Stomach (tissue), 4 donors: ENCODE results near the gene SYTL5.

ENCODE experiments used
- CTCF ChIP-seq, 7 experiments: fragments of 450-650 bp in 4 of 7; fragments of 200-600 bp in 3 of 7; sonication (generic) in 3 of 7; IDR thresholded peaks; one replicate each; pipeline ENCODE4 v1.5.1; 2016 to 2019; ENCODE audit warnings: antibody characterized with exemption in 7 of 7, control low read depth in 2 of 7, mild to moderate bottlenecking in 1 of 7
- POLR2A ChIP-seq, 4 donors: fragments of 450-650 bp; IDR thresholded peaks; one replicate each; pipeline ENCODE4 v1.6.1; 2016; ENCODE audit warnings: antibody characterized with exemption in 4 of 4, control low read depth in 2 of 4, mild to moderate bottlenecking in 1 of 4, moderate library complexity in 1 of 4

DNA sequence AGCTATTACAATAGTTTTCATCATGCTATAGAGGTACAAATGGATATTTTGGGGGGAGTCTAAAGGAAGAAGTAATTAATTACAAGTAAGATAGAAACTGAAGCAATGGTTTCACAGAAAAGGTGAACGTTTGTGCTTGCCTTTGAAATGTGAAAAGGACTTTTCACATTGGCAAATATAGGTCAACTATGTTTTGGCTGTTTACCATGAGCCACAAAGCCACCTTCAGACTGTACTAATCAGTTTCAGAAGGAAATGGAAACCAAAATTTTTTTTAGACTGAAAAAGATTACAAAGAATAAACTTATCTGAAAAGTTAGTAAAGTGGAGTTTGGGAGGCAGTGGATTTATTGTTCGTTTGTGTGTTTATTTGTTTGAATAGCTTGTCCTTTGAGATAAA, 32.1 kb downstream of the SYTL5 start:
- TF ChIP-seq CTCF (IDR thresholded peaks at IDR 0.05) = no peak
- TF ChIP-seq POLR2A (IDR thresholded peaks at IDR 0.05) = no peak
